ENCODE measurements around the gene NUP210.

Gene NUP210

GRCh38 chr3:13269711-13270378, 150.3 kb downstream of the NUP210 start:
- H3K4me3 ChIP-seq (ENCODE audit: low read depth, low read length): no peak overlapping the region
- in situ Hi-C loops (cut with HindIII; ENCODE audit: low sequenced_read_pairs): no loop called here
- no peak for DNase-seq (ENCODE audit: low read depth)
- TF ChIP-seq, protein P1, sequence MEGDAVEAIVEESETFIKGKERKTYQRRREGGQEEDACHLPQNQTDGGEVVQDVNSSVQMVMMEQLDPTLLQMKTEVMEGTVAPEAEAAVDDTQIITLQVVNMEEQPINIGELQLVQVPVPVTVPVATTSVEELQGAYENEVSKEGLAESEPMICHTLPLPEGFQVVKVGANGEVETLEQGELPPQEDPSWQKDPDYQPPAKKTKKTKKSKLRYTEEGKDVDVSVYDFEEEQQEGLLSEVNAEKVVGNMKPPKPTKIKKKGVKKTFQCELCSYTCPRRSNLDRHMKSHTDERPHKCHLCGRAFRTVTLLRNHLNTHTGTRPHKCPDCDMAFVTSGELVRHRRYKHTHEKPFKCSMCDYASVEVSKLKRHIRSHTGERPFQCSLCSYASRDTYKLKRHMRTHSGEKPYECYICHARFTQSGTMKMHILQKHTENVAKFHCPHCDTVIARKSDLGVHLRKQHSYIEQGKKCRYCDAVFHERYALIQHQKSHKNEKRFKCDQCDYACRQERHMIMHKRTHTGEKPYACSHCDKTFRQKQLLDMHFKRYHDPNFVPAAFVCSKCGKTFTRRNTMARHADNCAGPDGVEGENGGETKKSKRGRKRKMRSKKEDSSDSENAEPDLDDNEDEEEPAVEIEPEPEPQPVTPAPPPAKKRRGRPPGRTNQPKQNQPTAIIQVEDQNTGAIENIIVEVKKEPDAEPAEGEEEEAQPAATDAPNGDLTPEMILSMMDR (IDR thresholded peaks at IDR 0.05; ENCODE audit: low read depth, low read length, missing control alignments): no peak

- H3K4me3 ChIP-seq (ENCODE audit: low read depth, low read length): no peak overlapping the region
- TF ChIP-seq, protein P1 (IDR thresholded peaks at IDR 0.05; ENCODE audit: low read depth, low read length, missing control alignments): no peak
- in situ Hi-C loops (cut with HindIII; ENCODE audit: low sequenced_read_pairs): no loop called here
Observed at GRCh38 chr3:13268961-13269441, 151.1 kb downstream of the NUP210 start.

DNA sequence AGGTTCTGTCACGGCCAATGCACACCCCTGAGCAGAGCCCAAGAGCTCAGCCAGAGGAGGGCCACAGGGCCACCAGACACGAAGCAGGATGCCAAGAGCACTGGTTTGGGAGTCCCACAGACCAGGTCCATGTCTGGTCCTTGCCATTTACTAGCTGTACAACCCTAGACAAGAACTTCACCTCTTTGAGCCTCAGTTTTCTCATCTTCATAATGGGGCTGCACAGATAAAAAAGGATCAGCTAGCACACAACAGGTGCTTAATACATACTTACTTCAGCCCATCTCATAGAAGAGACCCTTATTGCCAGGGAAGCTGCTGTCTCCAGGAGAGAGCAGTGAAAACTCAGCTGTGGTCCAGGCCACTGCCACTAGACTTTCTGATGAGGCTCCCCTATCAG, 152.0 kb downstream of the NUP210 start:
- no peak for DNase-seq (ENCODE audit: low read depth)
- no peak overlapping the region for H3K4me3 ChIP-seq (ENCODE audit: low read depth, low read length)
- in situ Hi-C loops (cut with HindIII; ENCODE audit: low sequenced_read_pairs): no loop called here
- TF ChIP-seq, protein P1 (IDR thresholded peaks at IDR 0.05; ENCODE audit: low read depth, low read length, missing control alignments): no peak

More at GRCh38 chr3:13268961-13269441, 151.1 kb downstream of the NUP210 start:
- no peak for DNase-seq (ENCODE audit: low read depth)

DNA sequence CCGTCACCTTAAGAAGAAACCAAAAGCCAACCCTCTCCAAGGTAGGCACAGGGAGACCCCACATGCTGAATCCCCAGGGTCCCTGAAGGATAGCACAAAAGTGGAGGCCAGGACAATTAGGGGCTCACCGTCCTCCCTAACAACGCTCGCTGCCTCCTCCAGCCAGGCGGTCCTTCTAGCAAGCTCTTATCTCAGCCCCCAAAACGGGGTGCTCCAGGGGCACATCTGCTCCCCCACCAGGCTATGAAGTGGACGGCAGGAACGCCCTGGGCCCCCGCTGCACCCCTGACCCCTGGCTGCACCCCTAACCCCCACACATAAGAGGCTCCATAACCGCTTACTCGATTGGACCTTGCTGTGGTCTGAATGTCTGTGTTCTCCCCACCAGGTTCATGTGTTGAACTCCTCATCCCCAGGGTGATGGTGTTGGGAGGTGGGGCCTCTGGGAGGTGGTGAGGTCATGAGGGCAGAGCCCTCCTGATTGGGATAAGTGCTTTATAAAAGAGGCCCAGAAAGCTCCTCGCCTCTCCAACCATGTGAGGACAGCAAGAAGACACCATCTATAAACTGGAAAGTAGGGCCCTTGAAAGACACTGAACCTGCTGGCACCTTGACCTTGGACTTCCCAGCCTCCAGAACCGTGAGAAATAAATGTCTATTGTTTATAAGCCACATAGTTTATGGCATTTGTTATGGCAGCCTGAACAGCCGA, 153.3 kb downstream of the NUP210 start:
- H3K4me3 ChIP-seq (ENCODE audit: low read depth, low read length): no peak overlapping the region
- in situ Hi-C loops (cut with HindIII; ENCODE audit: low sequenced_read_pairs): no loop called here
- TF ChIP-seq, protein P1 (IDR thresholded peaks at IDR 0.05; ENCODE audit: low read depth, low read length, missing control alignments): no peak
- no peak for DNase-seq (ENCODE audit: low read depth)
